GM12891 (cell line): Measurements from ENCODE around the gene PEPD.

Source experiments
- POLR2A ChIP-seq: IDR thresholded peaks from 2 replicates; pipeline ENCODE4 v1.6.1; 2011; ENCODE audit warnings: low read depth, low read length, control low read depth
- POLR2AphosphoS5 ChIP-seq: IDR thresholded peaks from 2 replicates; pipeline ENCODE4 v1.6.1; 2011; ENCODE audit warnings: low read depth, low read length, control low read depth
- TAF1 ChIP-seq: IDR thresholded peaks from 2 replicates; pipeline ENCODE4 v1.6.1; 2011; ENCODE audit warnings: low read depth, low read length, control low read depth

DNA sequence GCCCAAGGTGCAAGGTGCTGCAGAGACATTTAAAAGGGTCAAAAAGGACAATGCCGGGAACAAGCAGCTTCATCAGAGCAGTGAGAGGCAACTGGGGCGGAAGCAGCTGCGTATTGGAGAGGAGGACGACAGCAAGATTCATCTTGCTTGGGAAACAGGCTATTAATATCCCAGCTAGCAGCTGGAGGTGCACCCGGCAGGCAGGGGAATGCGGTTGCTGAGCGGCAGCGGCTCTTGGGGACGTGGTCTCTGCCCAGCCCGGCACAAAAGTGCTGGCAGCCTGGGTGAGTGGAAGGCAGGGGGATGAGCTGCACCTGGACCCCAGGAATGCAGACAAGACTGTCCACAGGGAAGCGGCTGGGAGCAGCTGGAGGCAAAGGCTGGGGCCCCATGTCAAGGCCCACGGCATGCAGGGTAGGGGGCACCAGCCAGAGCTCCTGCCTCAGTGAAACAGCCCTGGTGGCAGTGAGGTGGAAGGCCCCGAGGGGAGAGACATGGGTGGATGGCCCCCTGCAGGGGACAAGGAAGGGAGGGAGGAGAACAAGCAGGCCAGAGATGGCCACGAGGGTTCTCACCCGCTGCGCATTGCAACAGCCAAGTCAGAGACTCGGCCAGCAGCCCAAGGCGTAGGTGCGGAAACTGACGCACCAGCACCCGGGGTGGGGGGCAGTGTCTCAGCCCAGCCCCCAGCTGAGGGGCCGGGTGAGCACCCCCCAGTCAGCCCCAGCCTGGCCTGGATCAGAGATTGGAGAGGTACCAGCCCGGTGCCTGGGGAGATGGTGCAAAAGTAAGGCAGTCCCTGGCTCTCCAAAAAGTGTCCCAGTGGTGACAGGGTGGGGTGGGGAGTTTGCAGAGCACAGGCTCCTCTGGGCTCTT is 34.4 kb downstream of the PEPD start:
- no peak for TF ChIP-seq POLR2A
- TF ChIP-seq TAF1: no peak
- TF ChIP-seq POLR2AphosphoS5: no peak
